ENCODE measurements around the gene PHKB.

PHKB gene

DNA sequence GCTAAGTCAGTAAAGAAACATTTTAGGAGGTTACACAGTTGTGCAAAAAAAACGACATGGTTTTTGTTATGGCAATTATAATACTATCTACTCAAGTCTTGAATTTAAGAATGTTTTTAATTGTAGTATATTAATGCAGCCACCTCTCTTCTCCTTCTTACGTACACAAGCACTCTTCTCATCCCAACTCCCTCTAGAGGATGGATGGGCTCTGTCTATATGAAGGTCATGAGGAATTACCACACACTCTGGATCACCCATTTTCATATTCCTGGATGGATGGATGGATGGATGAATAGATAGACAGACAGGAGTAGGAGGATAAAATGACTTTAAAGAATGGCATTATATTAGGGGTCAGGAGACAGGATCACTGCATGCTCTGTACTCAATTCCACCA is 120.0 kb downstream of the PHKB start:
- TF ChIP-seq, protein P1, sequence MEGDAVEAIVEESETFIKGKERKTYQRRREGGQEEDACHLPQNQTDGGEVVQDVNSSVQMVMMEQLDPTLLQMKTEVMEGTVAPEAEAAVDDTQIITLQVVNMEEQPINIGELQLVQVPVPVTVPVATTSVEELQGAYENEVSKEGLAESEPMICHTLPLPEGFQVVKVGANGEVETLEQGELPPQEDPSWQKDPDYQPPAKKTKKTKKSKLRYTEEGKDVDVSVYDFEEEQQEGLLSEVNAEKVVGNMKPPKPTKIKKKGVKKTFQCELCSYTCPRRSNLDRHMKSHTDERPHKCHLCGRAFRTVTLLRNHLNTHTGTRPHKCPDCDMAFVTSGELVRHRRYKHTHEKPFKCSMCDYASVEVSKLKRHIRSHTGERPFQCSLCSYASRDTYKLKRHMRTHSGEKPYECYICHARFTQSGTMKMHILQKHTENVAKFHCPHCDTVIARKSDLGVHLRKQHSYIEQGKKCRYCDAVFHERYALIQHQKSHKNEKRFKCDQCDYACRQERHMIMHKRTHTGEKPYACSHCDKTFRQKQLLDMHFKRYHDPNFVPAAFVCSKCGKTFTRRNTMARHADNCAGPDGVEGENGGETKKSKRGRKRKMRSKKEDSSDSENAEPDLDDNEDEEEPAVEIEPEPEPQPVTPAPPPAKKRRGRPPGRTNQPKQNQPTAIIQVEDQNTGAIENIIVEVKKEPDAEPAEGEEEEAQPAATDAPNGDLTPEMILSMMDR (IDR thresholded peaks at IDR 0.05; ENCODE audit: low read depth, low read length) = no peak

DNA sequence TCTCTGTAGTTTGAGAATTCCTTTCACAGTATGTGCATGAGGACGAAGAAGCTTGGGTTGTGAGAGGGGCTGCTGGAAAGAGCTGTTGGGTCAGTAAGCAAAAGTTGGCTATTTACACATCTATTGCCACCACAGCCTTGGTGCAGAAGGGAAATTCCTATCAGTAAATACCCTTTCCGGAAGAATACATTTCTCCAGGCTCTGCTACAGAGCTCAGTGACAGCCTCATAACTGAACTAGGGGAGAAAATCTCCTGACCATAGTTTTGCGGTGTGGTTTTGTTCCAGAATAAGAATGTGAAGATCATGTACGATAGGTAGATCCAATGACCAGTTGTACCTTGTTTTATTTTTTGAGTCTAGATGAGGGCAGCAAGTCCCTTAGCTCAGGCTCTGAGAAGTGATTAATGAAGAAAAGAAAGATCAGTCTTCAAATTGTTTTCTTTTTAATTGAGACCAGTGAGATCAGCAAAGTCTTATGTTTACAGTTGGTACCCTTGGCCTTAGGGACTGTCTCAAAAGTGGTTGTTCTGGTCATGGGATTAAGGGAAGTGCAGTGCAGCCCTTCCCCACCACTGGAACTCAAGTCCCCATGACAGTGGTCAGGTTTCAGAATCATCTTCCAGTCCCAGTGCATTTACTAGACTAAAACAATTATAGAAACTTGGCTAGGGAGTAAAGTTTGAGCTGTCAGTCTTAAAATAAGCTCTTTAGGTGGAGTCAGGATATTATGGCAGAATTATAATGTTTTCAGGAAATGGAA is 123.5 kb downstream of the PHKB start:
- DNase-seq (ENCODE audit: low read depth in 2 of 2) = no peak
- TF ChIP-seq, protein P1 (IDR thresholded peaks at IDR 0.05; ENCODE audit: low read depth, low read length) = no peak
- no peak overlapping the region for H3K4me3 ChIP-seq (replicated peaks in 1 of 2; ENCODE audit: low read depth in 2 of 2, low read length in 2 of 2)

More for the DNA sequence above, 120.0 kb downstream of the PHKB start:
- no peak for DNase-seq (ENCODE audit: low read depth in 2 of 2)
- H3K4me3 ChIP-seq (replicated peaks in 1 of 2; ENCODE audit: low read depth in 2 of 2, low read length in 2 of 2) = no peak overlapping the region

DNA sequence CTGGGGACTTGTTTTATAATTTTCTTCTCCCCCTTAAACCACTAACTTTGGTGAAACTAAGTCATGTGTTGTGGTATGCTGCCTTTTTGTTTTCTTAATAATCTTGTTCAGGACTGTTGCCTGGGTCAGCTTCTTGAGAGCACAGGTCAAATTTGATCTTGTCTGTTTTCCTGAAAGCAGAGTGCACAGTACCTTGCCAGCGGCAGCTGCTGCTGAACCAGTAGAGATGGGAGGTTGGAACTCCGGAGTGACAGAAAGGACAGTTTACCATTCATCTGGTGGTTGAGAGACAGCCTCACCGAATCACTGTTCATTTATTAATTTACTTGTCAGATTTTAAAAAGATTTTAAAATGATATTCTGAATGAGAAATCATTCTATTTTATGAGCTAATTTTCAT is 125.0 kb downstream of the PHKB start:
- TF ChIP-seq, protein P1 (IDR thresholded peaks at IDR 0.05; ENCODE audit: low read depth, low read length) = no peak
- no peak overlapping the region for H3K4me3 ChIP-seq (replicated peaks in 1 of 2; ENCODE audit: low read depth in 2 of 2, low read length in 2 of 2)
- DNase-seq (ENCODE audit: low read depth in 2 of 2) = no peak

DNA sequence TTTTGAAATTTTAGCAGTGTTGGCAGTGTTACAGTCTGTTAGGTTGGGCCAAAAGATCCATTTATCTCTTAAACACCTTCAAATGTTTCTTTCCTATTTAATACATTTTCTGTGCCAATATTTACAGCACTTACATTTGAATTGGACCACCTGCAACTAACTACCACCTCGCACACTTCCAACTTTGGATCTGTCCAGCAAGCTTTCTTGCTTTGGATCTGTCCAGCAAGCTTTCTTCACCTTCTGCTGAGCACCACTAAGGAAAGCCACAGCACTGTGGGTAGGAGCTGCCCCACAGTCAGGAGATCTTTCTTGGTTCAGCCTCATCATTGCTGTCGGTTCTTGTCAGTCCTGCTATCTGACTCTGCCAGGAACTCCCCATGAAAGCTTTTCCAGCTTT is 129.3 kb downstream of the PHKB start:
- TF ChIP-seq, protein P1 (IDR thresholded peaks at IDR 0.05; ENCODE audit: low read depth, low read length) = no peak
- no peak for DNase-seq (ENCODE audit: low read depth in 2 of 2)
- no peak overlapping the region for H3K4me3 ChIP-seq (replicated peaks in 1 of 2; ENCODE audit: low read depth in 2 of 2, low read length in 2 of 2)

DNA sequence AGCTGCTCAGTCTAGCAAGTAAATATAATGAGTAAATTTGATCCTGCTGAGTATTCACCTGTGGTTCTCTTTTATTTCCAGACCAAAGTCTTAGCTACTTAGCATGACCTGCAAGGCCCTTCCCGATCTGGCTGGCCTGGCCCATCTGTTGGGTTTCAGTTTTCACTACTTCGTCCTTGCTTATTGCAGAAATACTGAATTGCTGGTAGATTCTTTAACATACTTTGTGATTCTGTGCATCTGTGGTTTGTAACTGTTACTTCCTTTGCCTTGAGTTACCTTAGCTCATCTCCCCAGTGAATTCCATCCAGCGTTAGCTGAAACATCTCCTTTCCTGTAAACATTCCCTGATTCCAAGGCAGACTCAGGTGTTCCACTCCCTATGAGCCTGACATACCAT is 131.1 kb downstream of the PHKB start:
- no peak for DNase-seq (ENCODE audit: low read depth in 2 of 2)
- no peak overlapping the region for H3K4me3 ChIP-seq (replicated peaks in 1 of 2; ENCODE audit: low read depth in 2 of 2, low read length in 2 of 2)
- TF ChIP-seq, protein P1 (IDR thresholded peaks at IDR 0.05; ENCODE audit: low read depth, low read length) = no peak

DNA sequence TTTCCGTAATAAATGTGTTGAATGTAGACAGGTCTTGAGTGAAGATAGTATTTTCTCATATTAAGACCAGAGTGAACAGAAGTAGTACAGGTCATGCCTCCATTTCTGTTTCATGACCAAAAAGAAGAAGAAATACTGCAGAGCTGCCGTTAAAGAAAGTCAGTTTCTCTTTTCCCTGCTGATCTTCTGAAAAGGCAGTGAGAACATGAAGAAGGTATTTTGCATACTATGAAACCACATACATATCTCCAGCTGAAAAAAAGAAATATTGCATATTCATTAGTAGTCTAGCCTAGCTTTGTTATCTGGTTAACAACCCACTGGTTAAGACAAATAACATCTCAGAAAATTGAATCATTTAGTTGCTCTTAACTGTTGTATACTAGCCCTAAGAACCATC is 138.4 kb downstream of the PHKB start:
- H3K4me3 ChIP-seq (replicated peaks in 1 of 2; ENCODE audit: low read depth in 2 of 2, low read length in 2 of 2) = no peak overlapping the region
- no peak for DNase-seq (ENCODE audit: low read depth in 2 of 2)
- TF ChIP-seq, protein P1 (IDR thresholded peaks at IDR 0.05; ENCODE audit: low read depth, low read length) = no peak

DNA sequence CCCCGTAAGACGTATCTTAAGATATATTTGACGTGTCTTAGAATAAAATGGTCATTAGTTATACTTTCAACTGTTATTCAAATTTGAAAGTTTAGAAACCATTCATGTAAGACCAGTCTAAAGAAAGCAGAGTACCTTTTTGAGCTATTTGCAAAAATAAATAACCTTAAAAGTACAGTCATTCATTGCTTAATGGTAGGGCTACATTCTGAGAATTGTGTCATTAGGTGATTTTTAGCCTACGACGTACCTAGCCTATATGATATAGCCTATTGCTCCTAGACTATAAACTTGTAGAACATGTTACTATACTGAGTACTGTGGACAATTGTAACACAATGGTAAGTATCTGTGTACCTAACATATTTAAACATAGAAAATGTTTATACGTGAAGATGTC is 139.2 kb downstream of the PHKB start:
- DNase-seq (ENCODE audit: low read depth in 2 of 2) = no peak
- no peak overlapping the region for H3K4me3 ChIP-seq (replicated peaks in 1 of 2; ENCODE audit: low read depth in 2 of 2, low read length in 2 of 2)
- TF ChIP-seq, protein P1 (IDR thresholded peaks at IDR 0.05; ENCODE audit: low read depth, low read length) = no peak
